Measurements from ENCODE around the gene OR6C68. TPM values are rescaled to one million over a fixed set of nuclear protein-coding genes. Genes with fewer than 3 reads are reported as not detected.

The OR6C68 gene
- polyA plus RNA-seq, 1 experiment: not detected

- CTCF ChIA-PET: no interaction called here
- POLR2A ChIA-PET: no interaction called here
- Histone ChIP-seq H3K4me3 (ENCODE audit: low read depth, low read length) (no peak overlapping the region), H3K27me3 (ENCODE audit: control insufficient read depth, insufficient read depth, low read length) (no peaks in the 10 kb centered on the region), H3K36me3 (ENCODE audit: control insufficient read depth, insufficient read depth, low read length) (no peaks in the 10 kb centered on the region)
- no peak for DNase-seq (ENCODE audit: low read depth)
- TF ChIP-seq CTCF (IDR thresholded peaks at IDR 0.05; ENCODE audit: insufficient read depth, low read depth, low read length): no peak
Measured at GRCh38 chr12:55495490-55495889, 3.3 kb downstream of the OR6C68 start.

GRCh38 chr12:55499231-55499630 is 7.1 kb downstream of the OR6C68 start:
- DNase-seq (ENCODE audit: low read depth): no peak
- Histone ChIP-seq H3K36me3 (ENCODE audit: control insufficient read depth, insufficient read depth, low read length) (no peaks in the 10 kb centered on the region), H3K27me3 (ENCODE audit: control insufficient read depth, insufficient read depth, low read length) (no peaks in the 10 kb centered on the region), H3K4me3 (ENCODE audit: low read depth, low read length) (no peak overlapping the region)
- CTCF ChIA-PET: no interaction called here
- POLR2A ChIA-PET: no interaction called here
- TF ChIP-seq CTCF (IDR thresholded peaks at IDR 0.05; ENCODE audit: insufficient read depth, low read depth, low read length): no peak

GRCh38 chr12:55499810-55500252 is 7.7 kb downstream of the OR6C68 start:
- CTCF ChIA-PET: no interaction called here
- H3K36me3 ChIP-seq (ENCODE audit: control insufficient read depth, insufficient read depth, low read length): no peaks in the 10 kb centered on the region
- TF ChIP-seq CTCF (IDR thresholded peaks at IDR 0.05; ENCODE audit: insufficient read depth, low read depth, low read length): no peak
- DNase-seq (ENCODE audit: low read depth): no peak
- H3K27me3 ChIP-seq (ENCODE audit: control insufficient read depth, insufficient read depth, low read length): no peaks in the 10 kb centered on the region
- POLR2A ChIA-PET: no interaction called here
- no peak overlapping the region for H3K4me3 ChIP-seq (ENCODE audit: low read depth, low read length)

- TF ChIP-seq CTCF (IDR thresholded peaks at IDR 0.05; ENCODE audit: insufficient read depth, low read depth, low read length): no peak
Measured at GRCh38 chr12:55501601-55502000, 9.4 kb downstream of the OR6C68 start.

GRCh38 chr12:55515696-55516095 is 23.5 kb downstream of the OR6C68 start:
- no peak for TF ChIP-seq CTCF (IDR thresholded peaks at IDR 0.05; ENCODE audit: insufficient read depth, low read depth, low read length)
- no peak for DNase-seq (ENCODE audit: low read depth)
- Histone ChIP-seq H3K36me3 (ENCODE audit: control insufficient read depth, insufficient read depth, low read length) (no peaks in the 10 kb centered on the region), H3K27me3 (ENCODE audit: control insufficient read depth, insufficient read depth, low read length) (no peaks in the 10 kb centered on the region), H3K4me3 (ENCODE audit: low read depth, low read length) (no peak overlapping the region)
- POLR2A ChIA-PET: no interaction called here
- CTCF ChIA-PET: no interaction called here

More at GRCh38 chr12:55501601-55502000, 9.4 kb downstream of the OR6C68 start:
- H3K27me3 ChIP-seq (ENCODE audit: control insufficient read depth, insufficient read depth, low read length): no peaks in the 10 kb centered on the region
- no peak overlapping the region for H3K4me3 ChIP-seq (ENCODE audit: low read depth, low read length)
- ChIA-PET CTCF (no interaction called here), POLR2A (no interaction called here)
- H3K36me3 ChIP-seq (ENCODE audit: control insufficient read depth, insufficient read depth, low read length): no peaks in the 10 kb centered on the region
- no peak for DNase-seq (ENCODE audit: low read depth)

All from BJ (cell line).